ENCODE results near the gene ACO1.

GRCh38 chr9:32359452-32359851 lies 25.0 kb upstream of the ACO1 start:
- no peak for TF ChIP-seq EZH2 (IDR thresholded peaks at IDR 0.05)
- TF ChIP-seq CTCF (IDR thresholded peaks at IDR 0.05), result no peak
